ENCODE data around the gene MIS18A.

DNA sequence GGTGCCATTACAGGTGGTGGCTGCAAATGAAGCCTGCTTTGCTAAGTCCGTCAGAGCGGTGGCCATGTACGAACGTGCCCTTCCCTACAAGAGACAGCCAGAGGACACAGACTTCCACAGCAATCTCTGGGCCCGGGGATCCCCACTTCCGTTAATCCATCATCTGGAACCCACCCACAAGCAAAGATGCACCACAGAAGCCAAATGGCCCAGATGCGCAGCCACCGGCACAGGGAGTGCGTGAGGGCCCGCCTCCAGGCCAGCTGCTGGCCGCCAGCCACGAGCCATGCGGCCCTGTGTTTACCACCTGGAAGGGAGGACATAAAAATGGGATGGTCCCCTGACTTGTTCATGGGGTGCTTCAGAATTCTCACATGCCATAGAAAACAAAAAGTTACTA lies 41.9 kb upstream of the MIS18A start:
- TF ChIP-seq POLR2A (IDR thresholded peaks at IDR 0.05), result no peak
- TF ChIP-seq, protein P1, sequence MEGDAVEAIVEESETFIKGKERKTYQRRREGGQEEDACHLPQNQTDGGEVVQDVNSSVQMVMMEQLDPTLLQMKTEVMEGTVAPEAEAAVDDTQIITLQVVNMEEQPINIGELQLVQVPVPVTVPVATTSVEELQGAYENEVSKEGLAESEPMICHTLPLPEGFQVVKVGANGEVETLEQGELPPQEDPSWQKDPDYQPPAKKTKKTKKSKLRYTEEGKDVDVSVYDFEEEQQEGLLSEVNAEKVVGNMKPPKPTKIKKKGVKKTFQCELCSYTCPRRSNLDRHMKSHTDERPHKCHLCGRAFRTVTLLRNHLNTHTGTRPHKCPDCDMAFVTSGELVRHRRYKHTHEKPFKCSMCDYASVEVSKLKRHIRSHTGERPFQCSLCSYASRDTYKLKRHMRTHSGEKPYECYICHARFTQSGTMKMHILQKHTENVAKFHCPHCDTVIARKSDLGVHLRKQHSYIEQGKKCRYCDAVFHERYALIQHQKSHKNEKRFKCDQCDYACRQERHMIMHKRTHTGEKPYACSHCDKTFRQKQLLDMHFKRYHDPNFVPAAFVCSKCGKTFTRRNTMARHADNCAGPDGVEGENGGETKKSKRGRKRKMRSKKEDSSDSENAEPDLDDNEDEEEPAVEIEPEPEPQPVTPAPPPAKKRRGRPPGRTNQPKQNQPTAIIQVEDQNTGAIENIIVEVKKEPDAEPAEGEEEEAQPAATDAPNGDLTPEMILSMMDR (IDR thresholded peaks at IDR 0.05), result no peak
